Stomach (tissue), 4 donors: ENCODE results near the gene MATN1.

ENCODE experiments used
- CTCF ChIP-seq, 7 experiments: fragments of 450-650 bp in 4 of 7; fragments of 200-600 bp in 3 of 7; sonication (generic) in 3 of 7; IDR thresholded peaks; one replicate each; pipeline ENCODE4 v1.5.1; 2016 to 2019; ENCODE audit warnings: antibody characterized with exemption in 7 of 7, control low read depth in 2 of 7, mild to moderate bottlenecking in 1 of 7
- POLR2AphosphoS5 ChIP-seq, 3 donors: sonication (generic); formaldehyde crosslinking; IDR thresholded peaks; one replicate each; pipeline ENCODE4 v1.6.1; 2016; ENCODE audit warnings: antibody characterized with exemption in 3 of 3

GRCh38 chr1:30724655-30725421 lies 1.5 kb upstream of the MATN1 start:
- TF ChIP-seq CTCF (IDR thresholded peaks at IDR 0.05), result no peak
- TF ChIP-seq POLR2AphosphoS5 (IDR thresholded peaks at IDR 0.05), result no peak
